Mesenchymal stem cell (in vitro differentiated cells and primary cell): ENCODE results near the gene RNF44.

ENCODE experiments used
- DNase-seq: peaks from one replicate; pipeline ENCODE4 v3.0.0-alpha.2; 2013
- H2AFZ ChIP-seq: one replicate; pipeline ENCODE4 v1.6.1; 2013; ENCODE audit warnings: low read depth, mild to moderate bottlenecking, control low read depth, inconsistent platforms, low read length, moderate library complexity
- H2AK5ac ChIP-seq: 2 replicates; pipeline ENCODE4 v1.6.1; 2013; ENCODE audit warnings: low read length, moderate library complexity, mild to moderate bottlenecking, inconsistent platforms; ENCODE audit not compliant: severe bottlenecking
- H2BK120ac ChIP-seq: one replicate; pipeline ENCODE4 v1.6.1; 2013; ENCODE audit warnings: low read depth, mild to moderate bottlenecking, inconsistent platforms, low read length, moderate library complexity
- H2BK12ac ChIP-seq, 2 experiments: one replicate each; pipeline ENCODE4 v1.6.1; 2013; ENCODE audit warnings: inconsistent platforms in 2 of 2, low read length in 2 of 2, mild to moderate bottlenecking in 2 of 2, moderate library complexity in 2 of 2, control low read depth in 1 of 2
- H2BK15ac ChIP-seq: one replicate; pipeline ENCODE4 v1.6.1; 2013; ENCODE audit warnings: mild to moderate bottlenecking, low read depth, inconsistent platforms; ENCODE audit not compliant: poor library complexity, severe bottlenecking
- H2BK5ac ChIP-seq: 2 replicates; pipeline ENCODE4 v1.6.1; 2013; ENCODE audit warnings: low read depth, mild to moderate bottlenecking, low read length, control low read depth, inconsistent platforms; ENCODE audit not compliant: poor library complexity, severe bottlenecking
- H3K14ac ChIP-seq, 2 experiments: one replicate each; pipeline ENCODE4 v1.6.1; 2013; ENCODE audit warnings: inconsistent platforms in 2 of 2, low read length in 2 of 2, control low read depth in 1 of 2, mild to moderate bottlenecking in 1 of 2, moderate library complexity in 1 of 2
- H3K18ac ChIP-seq, 2 experiments: one replicate each; pipeline ENCODE4 v1.6.1; 2013; ENCODE audit warnings: inconsistent platforms in 2 of 2, low read length in 2 of 2, control low read depth in 1 of 2, low read depth in 1 of 2, mild to moderate bottlenecking in 1 of 2
- H3K23ac ChIP-seq, 2 experiments: one replicate each; pipeline ENCODE4 v1.6.1; 2013; ENCODE audit warnings: inconsistent platforms in 2 of 2, low read length in 2 of 2, mild to moderate bottlenecking in 2 of 2, moderate library complexity in 2 of 2, control low read depth in 1 of 2
- H3K27ac ChIP-seq: 2 replicates; pipeline ENCODE4 v1.5.1; 2013; ENCODE audit warnings: mild to moderate bottlenecking, moderate library complexity, low read length, control low read depth, inconsistent platforms; ENCODE audit not compliant: poor library complexity, severe bottlenecking
- H3K27me3 ChIP-seq, 2 experiments: 2 replicates each; pipeline versions ENCODE4 v1.6.1 to v1.7.0; 2013; ENCODE audit warnings: low read length in 2 of 2, mild to moderate bottlenecking in 2 of 2, moderate library complexity in 2 of 2, control low read depth in 1 of 2, inconsistent platforms in 1 of 2; ENCODE audit not compliant: control insufficient read depth in 1 of 2, insufficient read depth in 1 of 2
- H3K36me3 ChIP-seq, 2 experiments: 2 replicates each; pipeline versions ENCODE4 v1.6.1 to v1.7.0; 2013; ENCODE audit warnings: low read length in 2 of 2, control low read depth in 1 of 2, inconsistent platforms in 1 of 2, low read depth in 1 of 2, mild to moderate bottlenecking in 1 of 2; ENCODE audit not compliant: insufficient read depth in 2 of 2, control insufficient read depth in 1 of 2
- H3K4ac ChIP-seq, 2 experiments: one replicate each; pipeline ENCODE4 v1.6.1; 2013; ENCODE audit warnings: inconsistent platforms in 2 of 2, low read length in 2 of 2, mild to moderate bottlenecking in 2 of 2, moderate library complexity in 2 of 2, control low read depth in 1 of 2, low read depth in 1 of 2
- H3K4me1 ChIP-seq: 2 replicates; pipeline ENCODE4 v1.6.1; 2013; ENCODE audit warnings: low read depth, low read length, control low read depth; ENCODE audit not compliant: control insufficient read depth, insufficient read depth
- H3K4me2 ChIP-seq: 2 replicates; pipeline ENCODE4 v1.6.1; 2013; ENCODE audit warnings: low read length, mild to moderate bottlenecking, inconsistent platforms; ENCODE audit not compliant: poor library complexity, severe bottlenecking
- H3K4me3 ChIP-seq, 2 experiments: 2 replicates each; pipeline versions ENCODE4 v1.5.1 to v1.7.0; 2013; ENCODE audit warnings: low read length in 2 of 2, mild to moderate bottlenecking in 2 of 2, control low read depth in 1 of 2, low read depth in 1 of 2; ENCODE audit not compliant: insufficient read depth in 1 of 2
- H3K79me1 ChIP-seq: replicated peaks from 2 replicates; pipeline ENCODE4 v1.6.1; 2013; ENCODE audit warnings: mild to moderate bottlenecking, control low read depth, low read length, inconsistent platforms; ENCODE audit not compliant: poor library complexity, severe bottlenecking
- H3K9ac ChIP-seq: 2 replicates; pipeline ENCODE4 v1.7.0; 2013; ENCODE audit warnings: mild to moderate bottlenecking, low read length, moderate library complexity
- H3K9me3 ChIP-seq: 2 replicates; pipeline ENCODE4 v1.7.0; 2013; ENCODE audit warnings: mild to moderate bottlenecking, low read length; ENCODE audit not compliant: control insufficient read depth
- H4K8ac ChIP-seq: one replicate; pipeline ENCODE4 v1.6.1; 2013; ENCODE audit warnings: inconsistent platforms, mild to moderate bottlenecking, low read length, moderate library complexity
- H4K91ac ChIP-seq: one replicate; pipeline ENCODE4 v1.6.1; 2013; ENCODE audit warnings: mild to moderate bottlenecking, low read length, inconsistent platforms
- WGBS: methylation state at CpG from one replicate; pipeline ENCODE4 v1.1.7; 2013; ENCODE audit warnings: mixed read lengths; 5-methylcytosine and 5-hydroxymethylcytosine counted together

The RNF44 gene

GRCh38 chr5:176530393-176530982 lies 6.7 kb downstream of the RNF44 start:
- H3K79me1 ChIP-seq, result peaks cover 33% of the 10 kb centered on the region
- H3K9me3 ChIP-seq, result no peaks in the 10 kb centered on the region
- no peak overlapping the region for H3K27ac ChIP-seq
- no peak for DNase-seq
- 93% methylated on average over 20 of the region's 28 CpGs for WGBS
- no peak overlapping the region for H4K8ac ChIP-seq
- peaks cover 44 to 75% of the 10 kb centered on the region in 2 experiments for H3K36me3 ChIP-seq
- H3K4me1 ChIP-seq, result peaks cover 47% of the 10 kb centered on the region
- no peak overlapping the region for H2BK12ac ChIP-seq
- no peak overlapping the region for H2BK15ac ChIP-seq
- H3K9ac ChIP-seq, result no peak overlapping the region
- H2AFZ ChIP-seq, result no peak overlapping the region
- H2BK5ac ChIP-seq, result no peak overlapping the region
- no peak overlapping the region for H3K14ac ChIP-seq
- H3K4me3 ChIP-seq, result no peak overlapping the region
- H3K4ac ChIP-seq, result no peak overlapping the region
- H3K23ac ChIP-seq, result no peak overlapping the region
- no peaks in the 10 kb centered on the region for H3K27me3 ChIP-seq
- H4K91ac ChIP-seq, result no peak overlapping the region
- H3K4me2 ChIP-seq, result no peak overlapping the region
- H3K18ac ChIP-seq, result no peak overlapping the region
- no peak overlapping the region for H2AK5ac ChIP-seq
- H2BK120ac ChIP-seq, result no peak overlapping the region

GRCh38 chr5:176529741-176530141 lies 7.5 kb downstream of the RNF44 start:
- DNase-seq, result no peak
- no peak overlapping the region for H3K4ac ChIP-seq
- no peak overlapping the region for H4K8ac ChIP-seq
- WGBS, result 96% methylated on average over 9 of the region's 11 CpGs
- H4K91ac ChIP-seq, result no peak overlapping the region
- H3K27ac ChIP-seq, result no peak overlapping the region
- no peaks in the 10 kb centered on the region for H3K9me3 ChIP-seq
- H3K36me3 ChIP-seq, result peaks cover 44 to 73% of the 10 kb centered on the region in 2 experiments
- H3K9ac ChIP-seq, result no peak overlapping the region
- no peak overlapping the region for H2AFZ ChIP-seq
- H3K18ac ChIP-seq, result no peak overlapping the region
- H2BK15ac ChIP-seq, result no peak overlapping the region
- no peak overlapping the region for H2BK120ac ChIP-seq
- no peak overlapping the region for H3K4me3 ChIP-seq
- no peak overlapping the region for H3K14ac ChIP-seq
- H2BK5ac ChIP-seq, result no peak overlapping the region
- H2AK5ac ChIP-seq, result no peak overlapping the region
- H3K79me1 ChIP-seq, result peaks cover 32% of the 10 kb centered on the region
- no peak overlapping the region for H3K23ac ChIP-seq
- H3K4me1 ChIP-seq, result peaks cover 42% of the 10 kb centered on the region
- H3K4me2 ChIP-seq, result no peak overlapping the region
- H3K27me3 ChIP-seq, result no peaks in the 10 kb centered on the region
- H2BK12ac ChIP-seq, result no peak overlapping the region

GRCh38 chr5:176529116-176529740 lies 8.0 kb downstream of the RNF44 start:
- Histone ChIP-seq H2BK120ac (no peak overlapping the region), H4K8ac (no peak overlapping the region), H3K4ac (no peak overlapping the region), H2BK12ac (no peak overlapping the region), H3K27me3 (no peaks in the 10 kb centered on the region), H2AFZ (no peak overlapping the region), H3K4me3 (no peak overlapping the region), H3K14ac (no peak overlapping the region), H3K27ac (no peak overlapping the region), H3K9me3 (no peaks in the 10 kb centered on the region), H3K9ac (no peak overlapping the region), H3K4me2 (no peak overlapping the region), H3K36me3 (peaks cover 44 to 70% of the 10 kb centered on the region in 2 experiments), H3K18ac (no peak overlapping the region), H2AK5ac (no peak overlapping the region), H4K91ac (no peak overlapping the region), H2BK5ac (no peak overlapping the region), H3K79me1 (peaks cover 32% of the 10 kb centered on the region), H3K23ac (no peak overlapping the region), H3K4me1 (peaks cover 36% of the 10 kb centered on the region), H2BK15ac (no peak overlapping the region)
- no peak for DNase-seq
- WGBS, result 96% methylated on average over 22 of the region's 26 CpGs

DNA sequence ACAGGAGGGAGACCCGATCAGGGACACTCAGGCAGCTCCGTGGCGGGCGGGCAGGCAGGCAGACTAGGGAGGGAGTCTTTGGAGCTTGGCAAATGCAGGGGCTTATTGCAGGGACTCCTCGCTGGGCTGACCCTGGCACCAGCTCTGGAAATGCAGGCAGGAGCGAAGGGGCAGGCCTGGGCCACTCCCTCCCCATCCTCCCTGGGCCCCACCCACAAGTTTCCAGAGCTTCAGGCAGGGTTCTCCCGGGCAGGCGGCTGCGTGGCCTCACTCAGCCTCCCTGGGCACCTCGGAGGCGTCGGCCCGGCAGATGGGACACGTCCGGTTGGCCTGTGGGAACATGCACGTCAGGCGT lies 8.5 kb downstream of the RNF44 start:
- Histone ChIP-seq H4K91ac (no peak overlapping the region), H3K27me3 (no peaks in the 10 kb centered on the region), H2BK15ac (no peak overlapping the region), H2BK12ac (no peak overlapping the region), H2BK120ac (no peak overlapping the region), H3K9ac (no peak overlapping the region), H3K14ac (no peak overlapping the region), H3K4me3 (no peak overlapping the region), H2AFZ (no peak overlapping the region), H3K79me1 (peaks cover 32% of the 10 kb centered on the region), H3K36me3 (peaks cover 44 to 67% of the 10 kb centered on the region in 2 experiments), H3K4me2 (no peak overlapping the region), H3K9me3 (no peaks in the 10 kb centered on the region), H2AK5ac (no peak overlapping the region), H4K8ac (no peak overlapping the region), H3K23ac (no peak overlapping the region), H3K4me1 (peaks cover 31% of the 10 kb centered on the region), H3K27ac (no peak overlapping the region), H3K4ac (no peak overlapping the region), H3K18ac (no peak overlapping the region), H2BK5ac (no peak overlapping the region)
- no peak for DNase-seq
- WGBS, result 95% methylated on average over 17 of the region's 17 CpGs
